K562 treated with DMSO at 1 percent for 4 hours (cell line): Measurements from ENCODE around the gene ROM1. TPM values are rescaled to one million over a fixed set of nuclear protein-coding genes. Genes with fewer than 3 reads are reported as not detected.

Source experiments
- total RNA-seq: library from RNA; unstranded; fragments of 300-600 nt; gene quantifications from 2 replicates; pipeline ENCODE4 v1.2.3, GENCODE V29; 2022; ENCODE audit not compliant: insufficient read depth

The ROM1 gene, protein sequence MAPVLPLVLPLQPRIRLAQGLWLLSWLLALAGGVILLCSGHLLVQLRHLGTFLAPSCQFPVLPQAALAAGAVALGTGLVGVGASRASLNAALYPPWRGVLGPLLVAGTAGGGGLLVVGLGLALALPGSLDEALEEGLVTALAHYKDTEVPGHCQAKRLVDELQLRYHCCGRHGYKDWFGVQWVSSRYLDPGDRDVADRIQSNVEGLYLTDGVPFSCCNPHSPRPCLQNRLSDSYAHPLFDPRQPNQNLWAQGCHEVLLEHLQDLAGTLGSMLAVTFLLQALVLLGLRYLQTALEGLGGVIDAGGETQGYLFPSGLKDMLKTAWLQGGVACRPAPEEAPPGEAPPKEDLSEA
- total RNA-seq = 0.71 and 2.2 TPM in 2 replicates

DNA sequence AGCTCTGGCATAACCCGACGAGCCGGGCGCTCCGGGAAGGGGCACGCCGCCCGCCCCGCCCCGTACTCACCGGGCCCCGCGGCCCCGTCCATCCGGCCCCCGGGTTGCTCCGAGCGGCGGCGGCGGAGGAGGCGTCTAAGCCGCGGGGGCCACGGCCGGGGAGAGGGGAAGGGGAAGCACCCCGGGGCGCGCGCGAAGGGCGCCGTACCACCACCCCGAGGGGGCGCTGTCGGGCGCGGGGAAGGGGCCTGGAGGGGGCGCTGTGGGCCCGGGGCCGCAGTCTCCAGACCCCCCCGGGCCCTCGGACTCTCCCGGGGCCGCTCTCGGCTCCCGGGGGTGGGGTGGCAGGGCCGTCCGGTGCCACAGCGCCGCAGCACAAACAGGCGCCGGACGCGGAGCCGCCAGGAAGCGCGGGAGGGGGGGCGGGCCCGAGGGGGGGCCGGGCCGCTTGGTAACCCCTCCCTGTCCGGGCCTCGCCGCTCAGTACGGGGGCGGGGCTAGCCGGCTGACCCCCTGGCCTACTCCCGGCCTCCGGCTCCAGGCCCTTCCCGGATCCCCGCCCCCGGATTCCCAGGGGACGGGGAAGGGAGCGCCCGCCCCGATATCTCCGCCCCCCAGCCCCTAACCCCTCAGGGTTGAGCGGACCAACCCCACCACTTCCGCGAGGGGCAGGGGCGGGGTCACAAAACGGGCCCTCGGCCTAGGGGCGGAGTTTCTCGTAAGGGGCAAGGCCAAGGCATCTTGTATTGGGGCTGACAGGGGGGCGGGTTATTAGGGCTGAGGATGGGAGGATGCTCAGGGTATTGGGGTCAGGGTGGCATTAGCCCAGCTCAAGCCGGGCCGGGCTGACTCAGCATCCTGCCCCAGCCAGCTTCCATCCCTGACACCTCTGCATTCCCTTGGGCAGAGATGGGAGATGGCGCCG lies at the start of gene ROM1, which contains the start of gene EML3:
TSS of gene ROM1 (plus strand) at position 892 of the 925 bp plus-strand sequence. CDS start at position 917, 25 bp downstream.
TSS of gene EML3 (minus strand) at position 410 of the 925 bp plus-strand sequence. CDS start at position 92, 318 bp downstream.

DNA sequence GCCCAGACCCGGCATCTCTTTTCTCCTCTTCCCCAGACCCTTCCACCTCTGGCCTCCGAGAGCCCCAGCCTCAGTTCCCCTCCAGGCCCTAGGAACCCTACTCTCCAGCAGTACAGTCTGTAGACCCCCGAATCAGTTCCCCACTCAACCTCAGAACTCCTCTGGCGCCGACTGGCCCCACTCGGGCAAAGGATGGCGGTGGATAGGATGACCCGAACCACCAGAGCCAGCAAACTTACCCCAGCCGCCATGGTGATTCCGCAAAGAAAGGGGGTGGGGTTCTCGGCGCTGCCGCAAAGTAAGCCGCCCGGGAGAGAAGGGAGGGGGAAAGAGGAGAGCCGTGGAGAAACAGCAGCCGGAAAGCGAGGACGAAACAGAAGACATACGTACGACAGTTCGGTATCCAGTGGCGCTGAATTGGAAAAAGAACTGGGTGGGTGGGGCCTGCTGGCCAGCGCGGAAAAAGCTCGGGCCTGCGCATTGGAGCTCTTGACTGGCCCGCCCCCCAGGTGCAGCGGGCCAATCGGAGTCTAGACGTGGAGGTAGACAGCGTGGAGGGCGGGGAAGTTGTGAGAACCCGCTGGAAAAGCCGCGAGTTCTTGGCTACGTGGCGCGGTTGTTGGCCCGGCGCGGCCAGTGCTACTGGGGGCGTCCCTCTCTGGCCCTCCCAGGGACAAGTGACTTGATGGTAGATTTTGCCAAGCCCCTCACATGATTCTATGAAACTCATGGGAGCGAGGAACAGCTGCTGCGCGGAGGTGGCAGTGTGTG lies 39.3 kb upstream of the ROM1 start, which contains the start of gene EEF1G:
TSS of gene EEF1G (minus strand) at position 300 of the 771 bp plus-strand sequence. CDS start at position 251, 49 bp downstream.

DNA sequence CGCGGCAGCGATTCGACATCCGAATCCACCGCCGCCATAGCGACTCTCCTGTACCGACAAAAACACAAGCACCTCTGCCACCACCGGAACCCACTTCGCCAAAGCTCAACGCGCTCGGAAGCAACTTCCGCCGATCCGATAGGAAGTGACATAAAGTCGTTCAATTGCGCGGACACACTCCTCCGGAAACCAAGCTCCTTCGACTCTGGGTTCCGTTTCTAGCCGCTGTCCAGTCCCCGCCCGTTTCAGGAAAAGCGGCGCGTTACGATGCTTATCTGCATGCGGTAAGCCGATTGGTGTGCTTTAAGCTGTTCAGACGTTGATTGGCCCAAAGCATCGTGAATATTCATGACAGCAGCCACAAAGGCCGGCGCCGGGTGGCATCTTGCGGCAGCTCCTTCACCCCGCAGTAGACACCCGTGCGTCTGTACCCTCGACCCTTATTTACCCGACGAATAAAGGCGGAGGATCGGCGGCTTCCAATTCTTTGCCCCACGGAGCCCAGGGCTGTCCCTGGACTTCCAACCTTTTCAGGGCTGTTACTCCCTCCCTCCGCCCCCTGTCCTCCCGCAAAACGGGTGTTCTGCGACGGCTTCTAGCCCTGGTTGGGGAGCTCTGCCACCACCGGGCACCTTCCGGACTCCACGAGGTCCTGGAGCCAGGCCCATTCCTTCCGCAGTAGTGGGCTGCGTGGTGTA lies 21.5 kb upstream of the ROM1 start, which contains the start of gene TUT1:
TSS of gene TUT1 (minus strand) at position 76 of the 698 bp plus-strand sequence. CDS start at position 38, 38 bp downstream.

DNA sequence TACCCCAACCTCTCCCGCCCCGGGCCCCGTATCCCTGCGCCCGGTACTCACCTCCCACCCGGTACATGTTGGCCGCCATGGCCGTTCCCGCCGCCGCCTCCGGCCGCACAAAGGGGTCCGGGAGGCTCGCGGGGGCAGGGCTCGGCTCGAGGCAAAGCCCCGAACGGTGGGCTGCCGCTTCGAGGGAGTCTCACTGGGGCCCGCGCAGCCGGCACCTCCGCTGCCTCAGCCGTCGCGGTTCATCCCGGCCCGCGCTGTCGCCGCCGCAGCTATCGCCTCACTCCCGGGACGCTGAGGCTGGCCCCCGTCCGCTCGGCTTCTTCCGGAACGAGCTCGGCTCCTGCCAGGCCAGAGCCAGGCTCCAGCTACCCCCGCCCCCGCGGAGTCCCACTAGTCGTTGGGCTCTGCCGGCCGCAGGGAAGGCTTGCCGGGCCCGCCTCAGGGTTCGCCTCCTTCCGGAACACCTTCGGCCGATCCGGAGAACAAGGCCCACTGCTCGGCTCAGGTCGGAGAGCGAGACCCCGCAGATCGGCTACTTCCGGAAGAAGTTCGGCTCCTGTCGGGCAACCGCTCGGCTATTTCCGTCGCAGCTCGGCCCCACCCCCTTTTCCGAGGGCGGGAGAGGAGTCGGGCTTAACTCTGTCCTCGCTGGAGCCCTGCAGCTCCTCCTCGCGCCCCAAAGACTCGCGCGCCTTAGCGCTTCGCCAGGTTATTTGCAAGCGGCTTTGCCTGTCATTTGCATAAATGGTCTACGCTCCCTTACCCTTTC lies 11.5 kb upstream of the ROM1 start, which contains the start of gene MTA2:
TSS of gene MTA2 (minus strand) at position 494 of the 769 bp plus-strand sequence. CDS start at position 79, 415 bp downstream.

DNA sequence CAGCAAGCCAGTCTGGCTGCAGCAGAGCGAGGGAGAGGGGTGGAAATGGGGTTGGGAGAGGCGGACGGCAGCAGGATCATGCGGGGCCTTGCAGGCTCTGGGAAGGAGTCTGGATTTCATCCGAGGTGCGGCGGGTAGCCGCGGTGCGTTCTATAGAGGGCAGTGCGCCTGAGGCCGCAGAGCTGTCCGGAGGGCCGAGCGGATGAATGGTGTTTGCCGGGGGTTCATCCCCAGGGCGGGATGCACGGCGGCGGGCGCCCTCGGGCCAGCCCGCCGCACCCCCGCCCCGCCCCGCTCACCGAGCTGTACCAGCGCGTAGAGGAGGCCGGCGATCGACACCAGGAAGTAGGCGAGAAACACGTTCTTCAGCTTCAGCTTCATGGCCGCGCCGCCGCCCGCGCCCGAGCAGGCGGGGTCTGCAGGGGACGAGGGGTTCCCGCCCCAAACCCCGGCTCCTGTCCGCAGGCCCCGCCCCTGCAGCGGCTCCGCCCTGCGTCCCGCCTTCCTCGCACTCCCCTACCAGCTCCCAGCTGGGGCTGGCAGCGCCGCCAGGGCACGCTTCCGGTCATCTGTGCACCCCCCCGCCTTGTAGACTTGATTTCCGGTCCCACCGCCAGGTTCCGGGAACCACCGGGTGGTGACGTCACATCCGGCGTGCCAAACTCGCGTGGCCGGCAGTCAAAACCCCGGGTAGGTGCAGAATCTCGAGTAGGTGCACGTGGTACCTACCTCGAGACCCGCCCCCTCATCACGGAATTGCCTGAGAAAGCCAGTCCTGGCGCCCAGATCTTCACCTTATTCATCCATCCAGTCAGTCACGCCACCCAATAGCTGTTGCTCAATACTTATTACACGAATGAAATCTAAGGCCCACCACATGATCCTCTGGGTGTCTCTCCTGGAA lies 8.8 kb downstream of the ROM1 start, which contains the start of gene B3GAT3:
TSS of gene B3GAT3 (minus strand) at position 420 of the 904 bp plus-strand sequence. CDS start at position 381, 39 bp downstream.

DNA sequence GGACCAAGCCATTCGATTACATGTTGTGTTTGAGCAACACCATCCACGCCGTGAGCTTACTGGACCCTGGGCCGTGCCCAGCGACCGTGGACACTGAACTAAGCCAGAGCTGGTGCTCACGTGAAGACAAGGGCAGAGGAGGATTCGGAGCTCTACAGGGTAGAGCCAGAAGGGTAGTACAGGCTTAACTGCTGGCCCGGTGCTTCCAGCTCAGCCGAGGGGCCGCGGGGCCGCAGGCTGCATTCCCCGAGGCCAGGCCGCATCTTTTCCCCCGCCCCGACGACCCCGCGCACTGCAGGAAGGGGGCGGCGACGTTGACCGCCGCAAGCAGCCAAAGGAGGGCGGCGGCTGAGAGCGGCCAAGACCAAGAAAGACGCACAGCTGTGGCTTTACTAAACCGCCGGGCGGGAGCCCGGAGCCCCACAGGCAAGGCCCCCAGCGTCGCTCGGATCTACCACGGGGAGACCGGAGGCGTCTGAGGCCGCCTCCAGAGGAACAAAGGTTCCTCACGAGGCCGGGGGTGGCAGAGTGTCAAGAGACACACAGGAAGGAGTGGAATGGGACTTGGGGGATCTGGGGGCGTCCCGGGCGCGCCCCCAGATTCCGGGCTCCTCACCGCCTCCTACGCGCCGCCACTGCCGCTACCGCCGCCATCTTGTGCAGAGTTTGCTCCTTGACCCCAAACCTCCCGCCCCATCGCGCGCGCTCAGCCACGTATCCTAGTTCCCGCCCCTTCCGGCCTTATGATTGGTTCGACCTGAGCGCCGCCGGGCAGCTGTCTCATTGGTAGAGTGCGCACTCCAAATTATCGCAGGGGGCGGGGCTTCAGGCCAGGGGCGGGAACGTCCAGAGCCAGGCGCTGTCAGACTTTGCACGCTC lies 33.1 kb downstream of the ROM1 start, which contains the start of gene GANAB:
TSS of gene GANAB (minus strand) at position 668 of the 879 bp plus-strand sequence. CDS start at position 654, 14 bp downstream.

Other genes with a start within 250 kb of the ROM1 start
- not detected in 2 replicates for gene SCGB1A1, start 194.2 kb upstream of the ROM1 start, total RNA-seq
- 34.9 and 54.7 TPM in 2 replicates for gene AHNAK, start 66.5 kb upstream of the ROM1 start, total RNA-seq
- gene EEF1G, start 39.4 kb upstream of the ROM1 start, total RNA-seq = 4,119 and 4,134 TPM in 2 replicates
- gene TUT1, start 21.7 kb upstream of the ROM1 start, total RNA-seq = 15.8 and 16.5 TPM in 2 replicates
- gene MTA2, start 11.4 kb upstream of the ROM1 start, total RNA-seq = 79.1 and 104 TPM in 2 replicates
- gene EML3, start 482 bp upstream of the ROM1 start, total RNA-seq = 39.0 and 40.6 TPM in 2 replicates
- 80.5 and 90.3 TPM in 2 replicates for gene B3GAT3, start 8.7 kb downstream of the ROM1 start, total RNA-seq
- 276 and 311 TPM in 2 replicates for gene GANAB, start 33.4 kb downstream of the ROM1 start, total RNA-seq
- gene INTS5, start 40.0 kb downstream of the ROM1 start, total RNA-seq = 20.2 and 24.0 TPM in 2 replicates
- 105 and 114 TPM in 2 replicates for gene C11orf98, start 52.0 kb downstream of the ROM1 start, total RNA-seq
- gene CSKMT, start 52.1 kb downstream of the ROM1 start, total RNA-seq = 12.7 and 27.2 TPM in 2 replicates
- 12.2 and 17.2 TPM in 2 replicates for gene UQCC3, start 58.4 kb downstream of the ROM1 start, total RNA-seq
- gene LBHD1, start 59.0 kb downstream of the ROM1 start, total RNA-seq = 4.8 and 5.5 TPM in 2 replicates
- 282 and 316 TPM in 2 replicates for gene UBXN1, start 65.8 kb downstream of the ROM1 start, total RNA-seq
- 0.48 and 1.6 TPM in 2 replicates for gene LRRN4CL, start 76.3 kb downstream of the ROM1 start, total RNA-seq
- gene BSCL2, start 94.2 kb downstream of the ROM1 start, total RNA-seq = 43.9 and 45.1 TPM in 2 replicates
- gene GNG3, start 94.4 kb downstream of the ROM1 start, total RNA-seq = 2.4 TPM in 1 of 2 replicates, not detected in the other
- gene HNRNPUL2, start 114.2 kb downstream of the ROM1 start, total RNA-seq = 26.6 and 32.3 TPM in 2 replicates
- gene TTC9C, start 115.2 kb downstream of the ROM1 start, total RNA-seq = 35.6 and 36.5 TPM in 2 replicates
- gene ZBTB3, start 140.9 kb downstream of the ROM1 start, total RNA-seq = 1.4 and 6.0 TPM in 2 replicates
- gene POLR2G, start 148.3 kb downstream of the ROM1 start, total RNA-seq = 138 and 166 TPM in 2 replicates
- 23.2 and 49.9 TPM in 2 replicates for gene TAF6L, start 158.1 kb downstream of the ROM1 start, total RNA-seq
- gene TMEM179B, start 174.1 kb downstream of the ROM1 start, total RNA-seq = 36.4 and 44.9 TPM in 2 replicates
- gene TMEM223, start 178.7 kb downstream of the ROM1 start, total RNA-seq = 15.3 and 18.4 TPM in 2 replicates
- 76.4 and 111 TPM in 2 replicates for gene NXF1, start 192.2 kb downstream of the ROM1 start, total RNA-seq
- 63.1 and 77.8 TPM in 2 replicates for gene STX5, start 218.8 kb downstream of the ROM1 start, total RNA-seq
- not detected in 2 replicates for gene TEX54, start 219.6 kb downstream of the ROM1 start, total RNA-seq
- 48.1 and 51.9 TPM in 2 replicates for gene WDR74, start 226.3 kb downstream of the ROM1 start, total RNA-seq